K562 (cell line): ENCODE data around the gene COL23A1. TPM values are rescaled to one million over a fixed set of nuclear protein-coding genes. Genes with fewer than 3 reads are reported as not detected.

ENCODE experiments used
- ATAC-seq: fragments of 200-7000 bp; cut with Tn5 transposase; 3 replicates; pipeline ENCODE4 v1.9.1; 2020; ENCODE audit warnings: moderate library complexity
- BruUV-seq: library from RNA; stranded (reverse); fragments of 400-500 nt; replicated peaks from 2 replicates; lab custom pipeline; 2021; lab: Mats Ljungman, UMichigan
- CTCF ChIA-PET: fragments of 300-600 bp; formaldehyde crosslinking; extraction: SDS; loops from one replicate; lab custom pipeline; 2021; ENCODE audit warnings: low intra/inter-chr PET ratio; lab: Yijun Ruan, JAX
- POLR2A ChIA-PET: fragments of 300-600, 350-650 bp; sonication (Branson Sonifier 250); formaldehyde crosslinking; extraction: SDS; loops from one replicate; lab custom pipeline; 2021; ENCODE audit warnings: antibody characterized with exemption, inconsistent platforms; lab: Yijun Ruan, JAX
- DNase-seq, 4 experiments: peaks; one replicate each; pipeline versions ENCODE4 v3.0.0 to v3.0.0-alpha.2; 2011 to 2018; ENCODE audit warnings: low spot score in 3 of 4, mixed read lengths in 3 of 4; ENCODE audit errors: extremely low read depth in 1 of 4
- FAIRE-seq: peaks from 2 replicates; lab custom pipeline; 2011; peaks lifted over from hg19 to GRCh38; lab: Jason Lieb, UNC
- H2AFZ ChIP-seq: 2 replicates; pipeline ENCODE4 v1.6.0; 2011; ENCODE audit warnings: low read depth, low read length, control low read depth, inconsistent platforms
- H3K27ac ChIP-seq: fragments of 200-600 bp; 3 replicates; pipeline ENCODE4 v1.8.0; 2011; ENCODE audit warnings: low read depth, mild to moderate bottlenecking, control low read depth, inconsistent platforms, low read length, moderate library complexity, mixed read lengths; ENCODE audit errors: extremely low read depth
- H3K27me3 ChIP-seq, 2 experiments: fragments of 300-600 bp in 1 of 2; 2 replicates in 1 of 2; 3 replicates in 1 of 2; pipeline versions ENCODE4 v1.6.0 to v1.8.0; 2011; ENCODE audit warnings: inconsistent platforms in 2 of 2, low read length in 2 of 2, mild to moderate bottlenecking in 1 of 2, mixed read lengths in 1 of 2, moderate library complexity in 1 of 2; ENCODE audit not compliant: control insufficient read depth in 2 of 2, insufficient read depth in 2 of 2
- H3K36me3 ChIP-seq: fragments of 300-600 bp; 3 replicates; pipeline ENCODE4 v1.8.0; 2011; ENCODE audit warnings: mild to moderate bottlenecking, low read length, inconsistent platforms; ENCODE audit not compliant: control insufficient read depth, insufficient read depth
- H3K4me1 ChIP-seq, 2 experiments: fragments of 200-600 bp in 1 of 2; replicated peaks in 1 of 2; 2 replicates in 1 of 2; 3 replicates in 1 of 2; pipeline versions ENCODE4 v1.5.1 to v1.8.0; 2011; ENCODE audit warnings: inconsistent platforms in 2 of 2, low read length in 2 of 2, mild to moderate bottlenecking in 1 of 2, mixed read lengths in 1 of 2, moderate library complexity in 1 of 2; ENCODE audit not compliant: control insufficient read depth in 2 of 2, insufficient read depth in 2 of 2
- H3K4me2 ChIP-seq: 2 replicates; pipeline ENCODE4 v1.6.1; 2011; ENCODE audit warnings: low read length, control low read depth, inconsistent platforms, mixed read lengths; ENCODE audit not compliant: insufficient read depth
- H3K4me3 ChIP-seq: fragments of 200-600 bp; sonication (generic), shearing (Covaris generic); 2 replicates; pipeline ENCODE4 v1.5.1; 2016; ENCODE audit warnings: control low read depth, inconsistent platforms
- H3K79me2 ChIP-seq: fragments of 200-600 bp; 3 replicates; pipeline ENCODE4 v1.8.0; 2011; ENCODE audit warnings: low read length, inconsistent platforms; ENCODE audit not compliant: control insufficient read depth, insufficient read depth
- H3K9ac ChIP-seq, 2 experiments: 2 replicates each; pipeline versions ENCODE4 v1.6.0 to v1.6.1; 2011; ENCODE audit warnings: low read depth in 2 of 2, low read length in 2 of 2, control low read depth in 1 of 2, inconsistent platforms in 1 of 2, mild to moderate bottlenecking in 1 of 2, mixed read lengths in 1 of 2; ENCODE audit not compliant: insufficient read depth in 1 of 2
- H3K9me1 ChIP-seq: one replicate; pipeline ENCODE4 v1.6.0; 2011; ENCODE audit warnings: inconsistent platforms, mild to moderate bottlenecking, low read length, moderate library complexity; ENCODE audit not compliant: control insufficient read depth, insufficient read depth
- H3K9me3 ChIP-seq: replicated peaks from 2 replicates; pipeline ENCODE4 v1.5.1; 2011; ENCODE audit warnings: low read depth, low read length, inconsistent platforms; ENCODE audit not compliant: control insufficient read depth, insufficient read depth
- H4K20me1 ChIP-seq: replicated peaks from 2 replicates; pipeline ENCODE4 v1.6.1; 2011; ENCODE audit warnings: low read length, inconsistent platforms, mixed read lengths; ENCODE audit not compliant: control insufficient read depth, insufficient read depth
- CXXC5 ChIP-seq: fragments of 250-450 bp; sonication (Bioruptor Pico); IDR thresholded peaks from 2 replicates; pipeline ENCODE4 v1.8.0; 2022; ENCODE audit warnings: inconsistent platforms, mild to moderate bottlenecking, moderate library complexity
- PCBP1 ChIP-seq: fragments of 200-400 bp; formaldehyde crosslinking; IDR thresholded peaks from 2 replicates; pipeline ENCODE4 v1.6.1; 2018; ENCODE audit warnings: mild to moderate bottlenecking, low read depth, low read length; ENCODE audit not compliant: poor library complexity, severe bottlenecking
- RNF219 ChIP-seq: fragments of 250-450 bp; sonication (Bioruptor Pico); IDR thresholded peaks from 2 replicates; pipeline ENCODE4 v1.5.0; 2022; ENCODE audit warnings: mild to moderate bottlenecking
- TARDBP ChIP-seq: fragments of 450-650 bp; IDR thresholded peaks from 2 replicates; pipeline ENCODE4 v1.6.1; 2016
- ZNF280A ChIP-seq: fragments of 450-650 bp; IDR thresholded peaks from 2 replicates; pipeline ENCODE4 v1.6.1; 2018; ENCODE audit warnings: mild to moderate bottlenecking, low read depth; ENCODE audit not compliant: partially characterized antibody
- ZNF764 ChIP-seq: fragments of 250-450 bp; sonication (Bioruptor Pico); IDR thresholded peaks from 2 replicates; pipeline ENCODE4 v1.4.0; 2020; ENCODE audit warnings: low read depth, mild to moderate bottlenecking, moderate library complexity
- WGBS: fragments of 100-300 bp; shearing (Covaris generic); methylation state at CpG from one replicate; pipeline ENCODE4 v1.1.6; 2016; ENCODE audit warnings: low coverage, mixed read lengths; ENCODE audit not compliant: insufficient coverage; ENCODE audit errors: missing lambda C conversion rate; 5-methylcytosine and 5-hydroxymethylcytosine counted together
- in situ Hi-C: fragments of 300-500 bp; cut with MboI; formaldehyde crosslinking; loops from 4 replicates; pipeline ENCODE4 v1.15.0; 2018; ENCODE audit warnings: inconsistent platforms, mixed read lengths
- intact Hi-C: fragments of 100-400 bp; cut with micrococcal nuclease; formaldehyde crosslinking; loops from 2 replicates; pipeline ENCODE4 v1.14.2; 2022
- polyA plus RNA-seq, 8 experiments: library from polyadenylated mRNA; depleted of rRNA in 4 of 8; stranded (reverse) in 5 of 8; unstranded in 3 of 8; fragments of >200 nt; fragmentation: Nextera tagmentation in 2 of 8; fragmentation: Illumina TruSeq in 1 of 8; extraction: Ambion mirVana in 2 of 8; extraction: Trizol in 1 of 8; gene quantifications; 2 replicates each; pipeline versions ENCODE4 v1.2.1 to v1.2.3, GENCODE V29; 2011 to 2014; ENCODE audit warnings: inconsistent platforms in 1 of 8, missing spikeins in 1 of 8
- total RNA-seq, 7 experiments: library from RNA; depleted of rRNA in 6 of 7; stranded (reverse); fragments of >200 nt in 6 of 7; fragmentation: Illumina TruSeq in 2 of 7; extraction: Trizol in 2 of 7; gene quantifications; 2 replicates each; pipeline versions ENCODE4 v1.2.1 to v1.2.3, GENCODE V29; 2011 to 2021; ENCODE audit warnings: low replicate concordance in 1 of 7
- TF ChIP-seq, protein P1 (sequence below), 2 experiments: fragments of 450-650 bp in 1 of 2; IDR thresholded peaks; 2 replicates each; pipeline ENCODE4 v1.6.1; 2011 to 2017; ENCODE audit warnings: low read depth in 2 of 2, antibody characterized with exemption in 1 of 2, borderline replicate concordance in 1 of 2, low read length in 1 of 2, mild to moderate bottlenecking in 1 of 2, mixed read lengths in 1 of 2; ENCODE audit not compliant: control insufficient read depth in 1 of 2
- TF ChIP-seq, protein P2 (sequence below): fragments of 250-450 bp; sonication (Bioruptor Pico); IDR thresholded peaks from 2 replicates; pipeline ENCODE4 v1.4.0; 2020; ENCODE audit warnings: mild to moderate bottlenecking

The COL23A1 gene
- total and polyA plus RNA-seq, 9 of the 15 experiments (the other 6 are each of a cell fraction or from before 2014, with no cell fraction given): 0.09 TPM; not detected in 8

DNA sequence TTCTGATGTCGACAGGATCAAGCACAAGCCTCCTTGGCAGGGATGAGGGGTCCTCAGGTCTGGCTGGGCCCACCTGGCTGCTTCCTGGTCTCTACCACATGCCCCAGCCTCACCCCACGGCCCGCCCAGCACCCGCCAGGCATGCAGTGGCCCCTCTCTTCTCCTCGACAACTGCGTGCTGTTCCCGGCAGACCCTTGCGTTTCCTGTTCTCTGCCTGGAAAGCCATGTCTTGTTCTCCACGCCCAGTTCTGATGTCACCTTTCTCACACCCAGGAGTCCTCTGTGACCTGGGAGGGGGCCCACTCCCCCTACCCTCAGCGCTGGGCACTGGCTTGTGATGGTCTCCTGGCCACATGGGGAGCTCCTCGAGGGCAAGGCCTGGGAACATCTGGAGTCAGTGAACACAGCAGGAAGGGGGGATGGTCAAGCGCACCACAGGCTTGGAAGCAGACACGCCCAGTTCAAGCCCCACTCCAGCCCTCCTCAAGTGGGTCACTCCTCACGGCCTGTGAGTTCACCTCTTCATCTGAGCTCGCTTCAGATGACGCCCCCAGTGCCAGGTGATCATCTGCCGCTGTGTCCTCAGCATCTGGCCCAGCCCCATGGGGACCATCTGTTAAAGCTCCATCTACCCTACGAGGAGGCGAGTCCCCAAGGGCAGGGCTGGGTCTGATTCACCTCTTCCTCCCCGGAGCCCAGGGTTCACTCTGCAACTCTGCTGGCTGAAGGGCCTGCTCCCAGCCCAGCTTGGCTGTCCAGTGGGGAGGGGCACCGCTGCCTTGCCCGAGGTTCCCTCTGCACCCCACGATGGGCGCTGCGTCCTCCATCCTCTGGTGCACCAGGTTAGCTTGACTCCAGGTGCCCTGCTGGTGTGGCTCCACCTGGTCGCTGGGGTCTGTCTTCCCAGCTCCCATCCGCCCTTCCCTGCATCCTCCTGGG lies 224.4 kb downstream of the COL23A1 start:
- no TSS peak for BruUV-seq
- Histone ChIP-seq H3K79me2 (no peaks in the 10 kb centered on the region), H3K9ac (no peak overlapping the region), H3K9me1 (peaks cover 4% of the 10 kb centered on the region), H3K4me2 (no peak overlapping the region), H4K20me1 (no peaks in the 10 kb centered on the region; the same call in 1 of the 2 replicates), H3K4me1 (peaks cover 0 to 3% of the 10 kb centered on the region in 2 experiments; a peak in 1 of 5 replicates), H3K36me3 (no peaks in the 10 kb centered on the region), H3K4me3 (no peak overlapping the region), H3K27me3 (peaks cover 29 to 76% of the 10 kb centered on the region in 2 experiments), H2AFZ (no peak overlapping the region), H3K27ac (no peak overlapping the region), H3K9me3 (no peaks in the 10 kb centered on the region)
- ATAC-seq: no peak
- intact Hi-C loops (no loop called here), in situ Hi-C loops (no loop called here)
- FAIRE-seq: no peak
- no peak for DNase-seq
- 6% methylated on average over 24 of the region's 27 CpGs for WGBS
- POLR2A ChIA-PET: interaction anchor here (0.6 to 0.7 kb wide), 3 partner anchors 20 to 42 kb away, joined by 3 to 5 read pairs (median 3); no protein-coding TSS in a partner anchor
- CTCF ChIA-PET: no interaction called here
- TF ChIP-seq CXXC5 (CRISPR knock-in tag) (no peak), RNF219 (CRISPR knock-in tag) (no peak), TARDBP (no peak), ZNF764 (no peak), ZNF280A (no peak), PCBP1 (no peak)
- TF ChIP-seq, protein P1, sequence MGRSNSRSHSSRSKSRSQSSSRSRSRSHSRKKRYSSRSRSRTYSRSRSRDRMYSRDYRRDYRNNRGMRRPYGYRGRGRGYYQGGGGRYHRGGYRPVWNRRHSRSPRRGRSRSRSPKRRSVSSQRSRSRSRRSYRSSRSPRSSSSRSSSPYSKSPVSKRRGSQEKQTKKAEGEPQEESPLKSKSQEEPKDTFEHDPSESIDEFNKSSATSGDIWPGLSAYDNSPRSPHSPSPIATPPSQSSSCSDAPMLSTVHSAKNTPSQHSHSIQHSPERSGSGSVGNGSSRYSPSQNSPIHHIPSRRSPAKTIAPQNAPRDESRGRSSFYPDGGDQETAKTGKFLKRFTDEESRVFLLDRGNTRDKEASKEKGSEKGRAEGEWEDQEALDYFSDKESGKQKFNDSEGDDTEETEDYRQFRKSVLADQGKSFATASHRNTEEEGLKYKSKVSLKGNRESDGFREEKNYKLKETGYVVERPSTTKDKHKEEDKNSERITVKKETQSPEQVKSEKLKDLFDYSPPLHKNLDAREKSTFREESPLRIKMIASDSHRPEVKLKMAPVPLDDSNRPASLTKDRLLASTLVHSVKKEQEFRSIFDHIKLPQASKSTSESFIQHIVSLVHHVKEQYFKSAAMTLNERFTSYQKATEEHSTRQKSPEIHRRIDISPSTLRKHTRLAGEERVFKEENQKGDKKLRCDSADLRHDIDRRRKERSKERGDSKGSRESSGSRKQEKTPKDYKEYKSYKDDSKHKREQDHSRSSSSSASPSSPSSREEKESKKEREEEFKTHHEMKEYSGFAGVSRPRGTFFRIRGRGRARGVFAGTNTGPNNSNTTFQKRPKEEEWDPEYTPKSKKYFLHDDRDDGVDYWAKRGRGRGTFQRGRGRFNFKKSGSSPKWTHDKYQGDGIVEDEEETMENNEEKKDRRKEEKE (IDR thresholded peaks at IDR 0.05; ENCODE audit: borderline replicate concordance in 1 of 2, control insufficient read depth in 1 of 2, low read depth in 2 of 2, low read length in 1 of 2): no peak
- TF ChIP-seq, protein P2, sequence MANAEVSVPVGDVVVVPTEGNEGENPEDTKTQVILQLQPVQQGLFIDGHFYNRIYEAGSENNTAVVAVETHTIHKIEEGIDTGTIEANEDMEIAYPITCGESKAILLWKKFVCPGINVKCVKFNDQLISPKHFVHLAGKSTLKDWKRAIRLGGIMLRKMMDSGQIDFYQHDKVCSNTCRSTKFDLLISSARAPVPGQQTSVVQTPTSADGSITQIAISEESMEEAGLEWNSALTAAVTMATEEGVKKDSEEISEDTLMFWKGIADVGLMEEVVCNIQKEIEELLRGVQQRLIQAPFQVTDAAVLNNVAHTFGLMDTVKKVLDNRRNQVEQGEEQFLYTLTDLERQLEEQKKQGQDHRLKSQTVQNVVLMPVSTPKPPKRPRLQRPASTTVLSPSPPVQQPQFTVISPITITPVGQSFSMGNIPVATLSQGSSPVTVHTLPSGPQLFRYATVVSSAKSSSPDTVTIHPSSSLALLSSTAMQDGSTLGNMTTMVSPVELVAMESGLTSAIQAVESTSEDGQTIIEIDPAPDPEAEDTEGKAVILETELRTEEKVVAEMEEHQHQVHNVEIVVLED (CRISPR knock-in tag): no peak
